Hepatocyte (in vitro differentiated cells): Measurements from ENCODE around the gene OR8S1.

Source experiments
- CTCF ChIP-seq: fragments of 200-600 bp; sonication (generic); IDR thresholded peaks from 2 replicates; pipeline ENCODE4 v1.5.1; 2016; ENCODE audit warnings: antibody characterized with exemption, mild to moderate bottlenecking; ENCODE audit not compliant: poor library complexity
- EZH2 ChIP-seq: fragments of 200-600 bp; sonication (generic); IDR thresholded peaks from 2 replicates; pipeline ENCODE4 v1.6.1; 2016; ENCODE audit warnings: antibody characterized with exemption, mild to moderate bottlenecking, borderline replicate concordance

GRCh38 chr12:48557919-48558318 is 32.5 kb downstream of the OR8S1 start:
- TF ChIP-seq CTCF: no peak
- no peak for TF ChIP-seq EZH2
